H9 (cell line): ENCODE measurements around the gene OR52B6. TPM values are rescaled to one million over a fixed set of nuclear protein-coding genes. Genes with fewer than 3 reads are reported as not detected.

Experiments used
- DNase-seq: peaks from one replicate; pipeline ENCODE4 v3.0.0-alpha.2; 2017
- H2AFZ ChIP-seq: one replicate; pipeline ENCODE4 v1.6.1; 2013; ENCODE audit warnings: mild to moderate bottlenecking, low read length, control low read depth, moderate library complexity
- H2AK5ac ChIP-seq: 2 replicates; pipeline ENCODE4 v1.6.1; 2013; ENCODE audit warnings: low read length, control low read depth, mixed read lengths; ENCODE audit not compliant: insufficient read length
- H2BK120ac ChIP-seq: one replicate; pipeline ENCODE4 v1.6.1; 2013; ENCODE audit warnings: low read depth, mild to moderate bottlenecking, low read length, control low read depth, inconsistent platforms; ENCODE audit not compliant: poor library complexity, severe bottlenecking
- H2BK12ac ChIP-seq: 2 replicates; pipeline ENCODE4 v1.6.1; 2013; ENCODE audit warnings: low read length, control low read depth, mixed read lengths, low read depth; ENCODE audit not compliant: insufficient read length
- H2BK15ac ChIP-seq: 2 replicates; pipeline ENCODE4 v1.6.1; 2013; ENCODE audit warnings: low read depth, low read length, control low read depth
- H2BK20ac ChIP-seq: one replicate; pipeline ENCODE4 v1.6.1; 2013; ENCODE audit warnings: low read depth, mild to moderate bottlenecking, low read length, control low read depth, inconsistent platforms; ENCODE audit not compliant: poor library complexity, severe bottlenecking
- H2BK5ac ChIP-seq: 2 replicates; pipeline ENCODE4 v1.6.1; 2013; ENCODE audit warnings: low read length, control low read depth, mixed read lengths; ENCODE audit not compliant: insufficient read length
- H3K14ac ChIP-seq: 2 replicates; pipeline ENCODE4 v1.6.1; 2013; ENCODE audit warnings: low read length, control low read depth; ENCODE audit not compliant: insufficient read depth
- H3K18ac ChIP-seq: 2 replicates; pipeline ENCODE4 v1.6.1; 2013; ENCODE audit warnings: low read depth, mild to moderate bottlenecking, mixed read lengths, low read length, control low read depth; ENCODE audit not compliant: insufficient read length
- H3K23ac ChIP-seq: 2 replicates; pipeline ENCODE4 v1.6.1; 2013; ENCODE audit warnings: low read length, control low read depth, mixed read lengths, low read depth; ENCODE audit not compliant: insufficient read length
- H3K23me2 ChIP-seq: 2 replicates; pipeline ENCODE4 v1.6.1; 2013; ENCODE audit warnings: low read depth, mild to moderate bottlenecking, mixed read lengths, low read length, control low read depth; ENCODE audit not compliant: insufficient read length, poor library complexity, severe bottlenecking
- H3K27ac ChIP-seq: 2 replicates; pipeline ENCODE4 v1.5.1; 2013; ENCODE audit warnings: low read length, control low read depth, mixed read lengths, low read depth; ENCODE audit not compliant: insufficient read length
- H3K27me3 ChIP-seq: 2 replicates; pipeline ENCODE4 v1.6.1; 2013; ENCODE audit warnings: low read length, control low read depth, inconsistent platforms; ENCODE audit not compliant: insufficient read depth
- H3K4ac ChIP-seq: 2 replicates; pipeline ENCODE4 v1.6.1; 2013; ENCODE audit warnings: low read depth, mild to moderate bottlenecking, control low read depth, inconsistent platforms, low read length, moderate library complexity
- H3K4me1 ChIP-seq: 2 replicates; pipeline ENCODE4 v1.6.1; 2013; ENCODE audit warnings: low read length, control low read depth, inconsistent platforms; ENCODE audit not compliant: insufficient read depth
- H3K4me2 ChIP-seq: 2 replicates; pipeline ENCODE4 v1.6.1; 2013; ENCODE audit warnings: low read length, control low read depth, mixed read lengths; ENCODE audit not compliant: insufficient read length, insufficient read depth
- H3K56ac ChIP-seq: 2 replicates; pipeline ENCODE4 v1.6.1; 2013; ENCODE audit warnings: low read depth, mild to moderate bottlenecking, mixed read lengths, low read length, control low read depth; ENCODE audit not compliant: insufficient read length
- H3K79me1 ChIP-seq: 2 replicates; pipeline ENCODE4 v1.6.1; 2013; ENCODE audit warnings: low read depth, mild to moderate bottlenecking, moderate library complexity, low read length, control low read depth, inconsistent platforms; ENCODE audit not compliant: insufficient read depth, poor library complexity, severe bottlenecking
- H3K79me2 ChIP-seq: 2 replicates; pipeline ENCODE4 v1.6.1; 2013; ENCODE audit warnings: low read length, control low read depth, inconsistent platforms; ENCODE audit not compliant: insufficient read depth
- H3K9ac ChIP-seq: 2 replicates; pipeline ENCODE4 v1.6.1; 2013; ENCODE audit warnings: low read length, control low read depth, mixed read lengths; ENCODE audit not compliant: insufficient read length; ENCODE audit errors: extremely low read depth
- H3K9me3 ChIP-seq: one replicate; pipeline ENCODE4 v1.6.1; 2013; ENCODE audit warnings: low read depth, low read length, inconsistent platforms; ENCODE audit not compliant: control insufficient read depth
- H3T11ph ChIP-seq: one replicate; pipeline ENCODE4 v1.6.1; 2013; ENCODE audit warnings: mild to moderate bottlenecking, low read length, control low read depth, inconsistent platforms
- H4K20me1 ChIP-seq: one replicate; pipeline ENCODE4 v1.6.1; 2013; ENCODE audit not compliant: control insufficient read depth, insufficient read length, insufficient read depth
- H4K5ac ChIP-seq: 2 replicates; pipeline ENCODE4 v1.6.1; 2013; ENCODE audit warnings: low read depth, mild to moderate bottlenecking, mixed read lengths, low read length, control low read depth; ENCODE audit not compliant: insufficient read length
- H4K8ac ChIP-seq: replicated peaks from 2 replicates; pipeline ENCODE4 v1.6.1; 2013; ENCODE audit warnings: low read length, control low read depth, mixed read lengths, low read depth; ENCODE audit not compliant: insufficient read length
- H4K91ac ChIP-seq: 2 replicates; pipeline ENCODE4 v1.6.1; 2013; ENCODE audit warnings: low read depth, mild to moderate bottlenecking, moderate library complexity, mixed read lengths, low read length, control low read depth; ENCODE audit not compliant: insufficient read length
- H3K27ac Mint-ChIP-seq, 3 experiments: 2 replicates in 2 of 3; 3 replicates in 1 of 3; pipeline ENCODE4 v1.8.0; 2020 to 2021; ENCODE audit warnings: mixed read lengths in 3 of 3, mild to moderate bottlenecking in 1 of 3, moderate library complexity in 1 of 3
- H3K27me3 Mint-ChIP-seq: 2 replicates; pipeline ENCODE4 v1.8.0; 2021; ENCODE audit warnings: low read depth, mild to moderate bottlenecking, moderate library complexity, mixed read lengths
- H3K36me3 Mint-ChIP-seq, 3 experiments: 2 replicates in 2 of 3; 3 replicates in 1 of 3; pipeline ENCODE4 v1.8.0; 2020 to 2021; ENCODE audit warnings: low read depth in 3 of 3, mixed read lengths in 3 of 3; ENCODE audit not compliant: insufficient read depth in 1 of 3
- H3K4me1 Mint-ChIP-seq, 2 experiments: 2 replicates each; pipeline ENCODE4 v1.8.0; 2020; ENCODE audit warnings: mixed read lengths in 2 of 2
- H3K4me3 Mint-ChIP-seq, 2 experiments: 2 replicates in 1 of 2; 3 replicates in 1 of 2; pipeline ENCODE4 v1.8.0; 2020 to 2021; ENCODE audit warnings: mild to moderate bottlenecking in 2 of 2, mixed read lengths in 2 of 2, moderate library complexity in 1 of 2
- H3K9me3 Mint-ChIP-seq, 2 experiments: 2 replicates in 1 of 2; 3 replicates in 1 of 2; pipeline ENCODE4 v1.8.0; 2020; ENCODE audit warnings: mild to moderate bottlenecking in 2 of 2, mixed read lengths in 2 of 2, moderate library complexity in 1 of 2
- total RNA-seq: library from RNA; stranded (reverse); gene quantifications from 2 replicates; pipeline ENCODE4 v1.2.1, GENCODE V29; 2021
- TF ChIP-seq, protein P1 (sequence below): fragments of 200-600 bp; sonication (generic); conservative IDR thresholded peaks from 3 replicates; pipeline ENCODE4 v1.8.0; 2021; ENCODE audit warnings: antibody characterized with exemption, mild to moderate bottlenecking

The OR52B6 gene
- total RNA-seq, 1 experiment from 2014 or later: not detected

- Histone ChIP-seq H2BK20ac (no peak overlapping the region), H3K4me1 (peaks cover 20% of the 10 kb centered on the region; the same call in 1 of the 2 replicates), H3K4me2 (no peak overlapping the region), H3K23ac (no peak overlapping the region), H2BK15ac (no peak overlapping the region), H4K8ac (no peak overlapping the region), H4K5ac (no peak overlapping the region), H3K4ac (no peak overlapping the region), H4K20me1 (no peaks in the 10 kb centered on the region), H4K91ac (no peak overlapping the region), H3K27ac (no peak overlapping the region), H3K79me1 (no peaks in the 10 kb centered on the region), H3K18ac (no peak overlapping the region), H3K9me3 (no peaks in the 10 kb centered on the region), H3K79me2 (no peaks in the 10 kb centered on the region; the same call in 1 of the 2 replicates), H3K23me2 (no peaks in the 10 kb centered on the region), H3K56ac (no peak overlapping the region), H2BK120ac (no peak overlapping the region), H3K27me3 (no peaks in the 10 kb centered on the region), H2BK5ac (no peak overlapping the region), H3K14ac (no peak overlapping the region), H2BK12ac (no peak overlapping the region), H3K9ac (no peak overlapping the region), H2AFZ (no peak overlapping the region), H2AK5ac (no peak overlapping the region), H3T11ph (no peak overlapping the region)
- H3K27me3 Mint-ChIP-seq: no peaks in the 10 kb centered on the region
- H3K36me3 Mint-ChIP-seq: no peaks in the 10 kb centered on the region
- TF ChIP-seq, protein P1, sequence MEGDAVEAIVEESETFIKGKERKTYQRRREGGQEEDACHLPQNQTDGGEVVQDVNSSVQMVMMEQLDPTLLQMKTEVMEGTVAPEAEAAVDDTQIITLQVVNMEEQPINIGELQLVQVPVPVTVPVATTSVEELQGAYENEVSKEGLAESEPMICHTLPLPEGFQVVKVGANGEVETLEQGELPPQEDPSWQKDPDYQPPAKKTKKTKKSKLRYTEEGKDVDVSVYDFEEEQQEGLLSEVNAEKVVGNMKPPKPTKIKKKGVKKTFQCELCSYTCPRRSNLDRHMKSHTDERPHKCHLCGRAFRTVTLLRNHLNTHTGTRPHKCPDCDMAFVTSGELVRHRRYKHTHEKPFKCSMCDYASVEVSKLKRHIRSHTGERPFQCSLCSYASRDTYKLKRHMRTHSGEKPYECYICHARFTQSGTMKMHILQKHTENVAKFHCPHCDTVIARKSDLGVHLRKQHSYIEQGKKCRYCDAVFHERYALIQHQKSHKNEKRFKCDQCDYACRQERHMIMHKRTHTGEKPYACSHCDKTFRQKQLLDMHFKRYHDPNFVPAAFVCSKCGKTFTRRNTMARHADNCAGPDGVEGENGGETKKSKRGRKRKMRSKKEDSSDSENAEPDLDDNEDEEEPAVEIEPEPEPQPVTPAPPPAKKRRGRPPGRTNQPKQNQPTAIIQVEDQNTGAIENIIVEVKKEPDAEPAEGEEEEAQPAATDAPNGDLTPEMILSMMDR: no peak
- H3K27ac Mint-ChIP-seq: peak overlapping the region in 1 of 3 experiments; percentile 78; a peak in 1 of 7 replicates
- peaks cover 28 to 33% of the 10 kb centered on the region in 2 experiments for H3K4me1 Mint-ChIP-seq
- no peak for DNase-seq
- H3K9me3 Mint-ChIP-seq: no peaks in the 10 kb centered on the region
- H3K4me3 Mint-ChIP-seq: no peak overlapping the region
Observed at GRCh38 chr11:5621580-5621979, 40.9 kb downstream of the OR52B6 start.
